Thyroid gland (tissue), 4 donors: Measurements from ENCODE around the gene RPTOR. TPM values are rescaled to one million over a fixed set of nuclear protein-coding genes. Genes with fewer than 3 reads are reported as not detected.

Experiments
- DNase-seq, 2 donors: peaks; one replicate each; pipeline ENCODE4 v3.0.0-alpha.2; 2019
- H3K27ac ChIP-seq, 3 donors: fragments of 200-600 bp; sonication (generic); 1 replicate in 2 of 3; 2 replicates in 1 of 3; pipeline ENCODE4 v1.5.1; 2016 to 2019; ENCODE audit warnings: mild to moderate bottlenecking in 1 of 3, moderate library complexity in 1 of 3
- H3K27me3 ChIP-seq: fragments of 200-600 bp; sonication (generic); one replicate; pipeline ENCODE4 v1.5.1; 2019
- H3K36me3 ChIP-seq, 2 donors: fragments of 200-600 bp; sonication (generic); one replicate each; pipeline ENCODE4 v1.5.1; 2016 to 2019
- H3K4me1 ChIP-seq, 2 donors: fragments of 200-600 bp; sonication (generic); one replicate each; pipeline ENCODE4 v1.5.1; 2017 to 2019
- H3K4me3 ChIP-seq, 3 donors: fragments of 200-600 bp; sonication (generic); replicated peaks in 1 of 3; 1 replicate in 2 of 3; 2 replicates in 1 of 3; pipeline ENCODE4 v1.5.1; 2016; ENCODE audit warnings: mild to moderate bottlenecking in 1 of 3
- H3K9me3 ChIP-seq: fragments of 200-600 bp; sonication (generic); one replicate; pipeline ENCODE4 v1.5.1; 2017
- CTCF ChIP-seq, 6 experiments: fragments of 200-600 bp in 3 of 6; fragments of 450-650 bp in 3 of 6; sonication (generic) in 3 of 6; IDR thresholded peaks; one replicate each; pipeline ENCODE4 v1.5.1; 2016 to 2019; ENCODE audit warnings: antibody characterized with exemption in 6 of 6, mild to moderate bottlenecking in 2 of 6, inconsistent platforms in 1 of 6, moderate library complexity in 1 of 6
- POLR2A ChIP-seq, 2 donors: fragments of 450-650 bp; IDR thresholded peaks; one replicate each; pipeline ENCODE4 v1.6.1; 2017; ENCODE audit warnings: antibody characterized with exemption in 2 of 2, mild to moderate bottlenecking in 2 of 2, moderate library complexity in 1 of 2
- WGBS, 2 donors: methylation state at CpG; one replicate each; pipeline ENCODE4 v1.1.5; 2017; 5-methylcytosine and 5-hydroxymethylcytosine counted together
- intact Hi-C: fragments of 100-400 bp; cut with DNase I; formaldehyde crosslinking; loops from one replicate; pipeline ENCODE4 v1.15.1; 2023
- total RNA-seq, 4 donors: library from RNA; depleted of rRNA; stranded (reverse); fragments of >200 nt; gene quantifications; one replicate each; pipeline ENCODE4 v1.2.3, GENCODE V29; 2016

Gene RPTOR
- total RNA-seq, 4 donors from 2014 or later, result 24.2 to 58.1 (median 34.5) TPM

- peak; percentile 29 to 42 for DNase-seq
- H3K27ac ChIP-seq, result no peak overlapping the region
- H3K27me3 ChIP-seq, result peaks cover 4% of the 10 kb centered on the region
- H3K4me1 ChIP-seq, result peaks cover 4 to 7% of the 10 kb centered on the region in 2 donors
- H3K36me3 ChIP-seq, result no peaks in the 10 kb centered on the region
- H3K4me3 ChIP-seq, result no peak overlapping the region
- TF ChIP-seq CTCF (IDR thresholded peaks at IDR 0.05), result no peak
- TF ChIP-seq POLR2A (IDR thresholded peaks at IDR 0.05), result no peak
- WGBS, 2 donors, result 51 to 55% methylated on average over 7 of the region's 7 CpGs
- no peaks in the 10 kb centered on the region for H3K9me3 ChIP-seq
- intact Hi-C loops, result loop anchor here (5.0 kb wide), 1 partner anchor 557 kb away; no protein-coding TSS in a partner anchor
Observed at GRCh38 chr17:80984749-80985148, 440.1 kb downstream of the RPTOR start.

- intact Hi-C loops, result no loop called here
- 70 to 86% methylated on average over 7 of the region's 7 CpGs for WGBS, 2 donors
- Histone ChIP-seq H3K36me3 (no peaks in the 10 kb centered on the region), H3K4me3 (no peak overlapping the region), H3K27me3 (peaks cover 1% of the 10 kb centered on the region), H3K9me3 (no peaks in the 10 kb centered on the region), H3K4me1 (peaks cover 1 to 8% of the 10 kb centered on the region in 2 donors), H3K27ac (no peak overlapping the region)
- DNase-seq, result no peak
- TF ChIP-seq CTCF (IDR thresholded peaks at IDR 0.05) (no peak), POLR2A (IDR thresholded peaks at IDR 0.05) (no peak)
Observed at GRCh38 chr17:80986046-80986445, 441.4 kb downstream of the RPTOR start.

GRCh38 chr17:80986816-80987475 is 442.3 kb downstream of the RPTOR start:
- no peak for TF ChIP-seq POLR2A (IDR thresholded peaks at IDR 0.05)
- TF ChIP-seq CTCF (IDR thresholded peaks at IDR 0.05), result no peak
- H3K36me3 ChIP-seq, result no peaks in the 10 kb centered on the region
- no peaks in the 10 kb centered on the region for H3K27me3 ChIP-seq
- intact Hi-C loops, result no loop called here
- 68 to 71% methylated on average over 15 to 18 of the region's 18 CpGs for WGBS, 2 donors
- no peak overlapping the region for H3K27ac ChIP-seq
- H3K9me3 ChIP-seq, result no peaks in the 10 kb centered on the region
- no peak overlapping the region for H3K4me3 ChIP-seq
- H3K4me1 ChIP-seq, result peaks cover 0 to 6% of the 10 kb centered on the region in 2 donors
- no peak for DNase-seq

- no peaks in the 10 kb centered on the region for H3K36me3 ChIP-seq
- H3K27ac ChIP-seq, result no peak overlapping the region
- no peak overlapping the region for H3K4me3 ChIP-seq
- H3K4me1 ChIP-seq, result peaks cover 0 to 12% of the 10 kb centered on the region in 2 donors
- intact Hi-C loops, result loop anchor here (2.0 kb wide), 1 partner anchor 111 kb away; no protein-coding TSS in a partner anchor
- 62 to 71% methylated on average over 2 to 9 of the region's 16 CpGs for WGBS, 2 donors
- H3K27me3 ChIP-seq, result no peaks in the 10 kb centered on the region
- no peaks in the 10 kb centered on the region for H3K9me3 ChIP-seq
- TF ChIP-seq POLR2A (IDR thresholded peaks at IDR 0.05), result no peak
- TF ChIP-seq CTCF (IDR thresholded peaks at IDR 0.05), result no peak
- DNase-seq, result no peak
Observed at GRCh38 chr17:80987941-80988461, 443.4 kb downstream of the RPTOR start.

- WGBS, 2 donors, result 82 to 88% methylated on average over 2 to 8 of the region's 11 CpGs
- Histone ChIP-seq H3K27ac (no peak overlapping the region), H3K27me3 (no peaks in the 10 kb centered on the region), H3K4me3 (no peak overlapping the region), H3K9me3 (no peaks in the 10 kb centered on the region), H3K4me1 (peaks cover 0 to 18% of the 10 kb centered on the region in 2 donors), H3K36me3 (no peaks in the 10 kb centered on the region)
- DNase-seq, result no peak
- intact Hi-C loops, result loop anchor here (2.0 kb wide), 1 partner anchor 109 kb away; no protein-coding TSS in a partner anchor
- TF ChIP-seq CTCF (IDR thresholded peaks at IDR 0.05) (no peak), POLR2A (IDR thresholded peaks at IDR 0.05) (no peak)
Observed at GRCh38 chr17:80989586-80989913, 444.9 kb downstream of the RPTOR start.
